HepG2 (cell line): Measurements from ENCODE around the gene PCSK5. TPM values are rescaled to one million over a fixed set of nuclear protein-coding genes. Genes with fewer than 3 reads are reported as not detected.

Experiments
- ATAC-seq: fragments of 200-7000 bp; cut with Tn5 transposase; 3 replicates; pipeline ENCODE4 v1.9.1; 2020; ENCODE audit warnings: mild to moderate bottlenecking, moderate library complexity
- BruUV-seq: library from RNA; stranded (reverse); fragments of 400-500 nt; replicated peaks from 2 replicates; lab custom pipeline; 2021; lab: Mats Ljungman, UMichigan
- CTCF ChIA-PET: fragments of 300-600 bp; formaldehyde crosslinking; extraction: SDS; loops from one replicate; lab custom pipeline; 2021; ENCODE audit warnings: low total read pairs, inconsistent platforms, low intra/inter-chr PET ratio; lab: Yijun Ruan, JAX
- POLR2A ChIA-PET: fragments of 350-600 bp; sonication (Branson Sonifier 250); formaldehyde crosslinking; loops from one replicate; lab custom pipeline; 2020; ENCODE audit warnings: antibody characterized with exemption, inconsistent platforms; lab: Yijun Ruan, JAX
- DNase-seq: peaks from one replicate; pipeline ENCODE4 v3.0.0-alpha.2; 2015; ENCODE audit warnings: low spot score
- FAIRE-seq: peaks from 3 replicates; lab custom pipeline; 2011; peaks lifted over from hg19 to GRCh38; lab: Jason Lieb, UNC
- H2AFZ ChIP-seq: one replicate; pipeline ENCODE4 v1.6.1; 2011; ENCODE audit warnings: low read length, inconsistent platforms
- H3K27ac ChIP-seq: fragments of 300-600 bp; 3 replicates; pipeline ENCODE4 v1.8.0; 2011; ENCODE audit warnings: mixed run types, mild to moderate bottlenecking, mixed read lengths, low read length, inconsistent platforms; ENCODE audit not compliant: insufficient read depth; ENCODE audit errors: extremely low read length
- H3K27me3 ChIP-seq, 2 experiments: fragments of 200-600 bp in 1 of 2; 2 replicates in 1 of 2; 3 replicates in 1 of 2; pipeline versions ENCODE4 v1.6.0 to v1.8.0; 2011; ENCODE audit warnings: low read length in 2 of 2, mild to moderate bottlenecking in 2 of 2, moderate library complexity in 2 of 2, inconsistent platforms in 1 of 2; ENCODE audit not compliant: insufficient read depth in 2 of 2, control insufficient read depth in 1 of 2
- H3K36me3 ChIP-seq, 2 experiments: fragments of 200-600 bp in 1 of 2; replicated peaks in 1 of 2; 2 replicates in 1 of 2; 3 replicates in 1 of 2; pipeline versions ENCODE4 v1.5.1 to v1.8.0; 2011; ENCODE audit warnings: low read length in 2 of 2, inconsistent platforms in 1 of 2; ENCODE audit not compliant: insufficient read depth in 2 of 2, control insufficient read depth in 1 of 2
- H3K4me1 ChIP-seq: 2 replicates; pipeline ENCODE4 v1.5.1; 2012; ENCODE audit warnings: low read length, inconsistent platforms; ENCODE audit not compliant: insufficient read depth
- H3K4me2 ChIP-seq: 2 replicates; pipeline ENCODE4 v1.6.0; 2011; ENCODE audit warnings: low read depth, low read length, inconsistent platforms
- H3K4me3 ChIP-seq, 3 experiments: fragments of 200-600 bp in 1 of 3; sonication (generic), shearing (Covaris generic) in 1 of 3; replicated peaks in 1 of 3; 2 replicates each; pipeline ENCODE4 v1.5.1; 2011 to 2016; ENCODE audit warnings: low read length in 3 of 3, inconsistent platforms in 2 of 3, low read depth in 2 of 3, mild to moderate bottlenecking in 2 of 3, control low read depth in 1 of 3, mixed read lengths in 1 of 3; ENCODE audit not compliant: insufficient read depth in 1 of 3
- H3K79me2 ChIP-seq: one replicate; pipeline ENCODE4 v1.6.1; 2011; ENCODE audit warnings: low read length, inconsistent platforms; ENCODE audit not compliant: insufficient read depth
- H3K9ac ChIP-seq: 2 replicates; pipeline ENCODE4 v1.6.0; 2011; ENCODE audit warnings: mild to moderate bottlenecking, low read depth, low read length, inconsistent platforms; ENCODE audit not compliant: insufficient read depth
- H3K9me3 ChIP-seq: 2 replicates; pipeline ENCODE4 v1.5.1; 2012; ENCODE audit warnings: mild to moderate bottlenecking, low read length
- H4K20me1 ChIP-seq: 2 replicates; pipeline ENCODE4 v1.6.0; 2011; ENCODE audit warnings: inconsistent platforms, mild to moderate bottlenecking, low read length, moderate library complexity; ENCODE audit not compliant: insufficient read depth
- IRF9 ChIP-seq: sonication (generic); formaldehyde crosslinking; IDR thresholded peaks from 2 replicates; pipeline ENCODE4 v1.8.0; 2022; ENCODE audit warnings: missing genetic modification reagents, mild to moderate bottlenecking, borderline replicate concordance
- KAT7 ChIP-seq: IDR thresholded peaks from 2 replicates; pipeline ENCODE4 v1.6.1; 2018; ENCODE audit warnings: borderline replicate concordance, missing compliant biosample characterization
- KDM3A ChIP-seq: IDR thresholded peaks from 2 replicates; pipeline ENCODE4 v1.6.1; 2018; ENCODE audit warnings: low read depth, missing compliant biosample characterization
- MATR3 ChIP-seq: sonication (generic); formaldehyde crosslinking; IDR thresholded peaks from 2 replicates; pipeline ENCODE4 v1.4.0; 2020; ENCODE audit warnings: missing genetic modification reagents
- PLRG1 ChIP-seq: fragments of 450-650 bp; conservative IDR thresholded peaks from 2 replicates; pipeline ENCODE4 v1.6.1; 2016
- RARA ChIP-seq: IDR thresholded peaks from 2 replicates; pipeline ENCODE4 v1.6.1; 2016; ENCODE audit warnings: missing genetic modification reagents, missing compliant biosample characterization
- ZNF121 ChIP-seq: sonication (generic); formaldehyde crosslinking; IDR thresholded peaks from 2 replicates; pipeline ENCODE4 v1.5.0; 2020; ENCODE audit warnings: mild to moderate bottlenecking, missing genetic modification reagents
- ZNF788 ChIP-seq: sonication (generic); formaldehyde crosslinking; IDR thresholded peaks from 2 replicates; pipeline ENCODE4 v1.5.0; 2020; ENCODE audit warnings: mild to moderate bottlenecking, missing genetic modification reagents, borderline replicate concordance
- WGBS: methylation state at CpG from one replicate; pipeline ENCODE4 v1.1.6; 2017; ENCODE audit warnings: low lambda C conversion rate; 5-methylcytosine and 5-hydroxymethylcytosine counted together
- in situ Hi-C: cut with HindIII; loops from 2 replicates; pipeline ENCODE4 v1.10.0; 2017; ENCODE audit warnings: low pct_unique_long_range_greater_than_20kb; ENCODE audit not compliant: extremely low pct_ligation_motif_present
- intact Hi-C: fragments of 100-400 bp; cut with micrococcal nuclease; formaldehyde crosslinking; loops from one replicate; pipeline ENCODE4 v1.10.0; 2022; ENCODE audit not compliant: unreplicated experiment
- polyA plus RNA-seq, 8 experiments: library from polyadenylated mRNA; depleted of rRNA in 3 of 8; stranded (reverse) in 7 of 8; unstranded in 1 of 8; fragments of >200 nt; fragmentation: Illumina TruSeq in 4 of 8; extraction: Trizol in 4 of 8; gene quantifications; 2 replicates each; pipeline versions ENCODE4 v1.2.1 to v1.2.3, GENCODE V29; 2011 to 2016; ENCODE audit warnings: low read depth in 4 of 8, missing spikeins in 1 of 8, mixed read lengths in 1 of 8; ENCODE audit not compliant: insufficient read depth in 1 of 8
- total RNA-seq, 5 experiments: library from RNA; depleted of rRNA; stranded (reverse); fragments of >200 nt; fragmentation: Illumina TruSeq; extraction: Trizol; gene quantifications; 2 replicates each; pipeline ENCODE4 v1.2.3, GENCODE V29; 2016; ENCODE audit warnings: low read depth in 1 of 5
- TF ChIP-seq, protein P1 (sequence below): sonication (generic); formaldehyde crosslinking; IDR thresholded peaks from 2 replicates; pipeline ENCODE4 v1.9.0; 2021; ENCODE audit warnings: missing genetic modification reagents, borderline replicate concordance
- TF ChIP-seq, protein P2 (sequence below): sonication (generic); formaldehyde crosslinking; IDR thresholded peaks from 2 replicates; pipeline ENCODE4 v1.5.0; 2020; ENCODE audit warnings: missing genetic modification reagents

PCSK5 gene
- total and polyA plus RNA-seq, 2 of the 13 experiments (the other 11 are each of a cell fraction or from before 2014, with no cell fraction given), result 0.55 to 0.66 TPM

- ATAC-seq (no peak), DNase-seq (no peak), FAIRE-seq (no peak)
- Histone ChIP-seq H3K36me3 (no peaks in the 10 kb centered on the region), H3K27me3 (no peaks in the 10 kb centered on the region), H2AFZ (no peak overlapping the region), H3K4me2 (no peak overlapping the region), H4K20me1 (no peaks in the 10 kb centered on the region), H3K4me1 (no peaks in the 10 kb centered on the region), H3K9me3 (0 out of 2 replicates have a peak, but pooled peaks cover 4% of the 10 kb centered on the region), H3K4me3 (no peak overlapping the region), H3K9ac (no peak overlapping the region), H3K79me2 (no peaks in the 10 kb centered on the region), H3K27ac (no peak overlapping the region)
- in situ Hi-C loops, result no loop called here
- intact Hi-C loops, result no loop called here
- CTCF ChIA-PET, result no interaction called here
- TF ChIP-seq KDM3A (CRISPR knock-in tag) (no peak), MATR3 (no peak)
- WGBS, result 93% methylated on average over 1 of the region's 1 CpG
- no TSS peak for BruUV-seq
- POLR2A ChIA-PET, result no interaction called here
These were observed 451.1 kb downstream of the PCSK5 start for GRCh38 chr9:76341616-76342015.

DNA sequence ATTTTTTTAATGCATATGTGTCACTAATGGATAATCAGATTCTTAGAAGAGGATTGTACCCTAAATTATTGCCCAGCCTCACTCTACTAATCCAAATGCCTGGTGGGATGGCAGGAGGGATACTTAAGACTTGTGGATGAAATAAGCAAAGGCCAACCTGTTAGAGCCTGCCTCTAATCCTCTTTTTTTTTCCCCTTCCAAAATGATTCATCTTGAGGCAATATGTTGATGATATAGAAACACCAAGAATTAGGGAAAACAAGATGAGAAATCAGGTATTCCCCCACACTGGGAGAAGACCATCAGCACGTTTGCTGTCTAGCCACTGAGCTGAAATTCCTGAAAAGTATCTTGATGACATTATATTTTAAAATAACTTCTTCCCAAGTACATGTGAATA is 451.7 kb downstream of the PCSK5 start:
- no peak overlapping the region for H3K27ac ChIP-seq
- no peaks in the 10 kb centered on the region for H3K27me3 ChIP-seq
- ChIA-PET POLR2A (no interaction called here), CTCF (no interaction called here)
- no peaks in the 10 kb centered on the region for H3K36me3 ChIP-seq
- no peak overlapping the region for H3K9ac ChIP-seq
- intact Hi-C loops, result no loop called here
- H3K9me3 ChIP-seq, result 0 out of 2 replicates have a peak, but pooled peaks cover 4% of the 10 kb centered on the region
- H3K4me2 ChIP-seq, result no peak overlapping the region
- H4K20me1 ChIP-seq, result no peaks in the 10 kb centered on the region
- H3K4me3 ChIP-seq, result no peak overlapping the region
- no peak for DNase-seq
- TF ChIP-seq KAT7 (CRISPR knock-in tag) (no peak), ZNF788 (no peak), PLRG1 (no peak), IRF9 (CRISPR knock-in tag) (no peak), RARA (CRISPR knock-in tag) (no peak), ZNF121 (CRISPR knock-in tag) (no peak)
- TF ChIP-seq, protein P1, sequence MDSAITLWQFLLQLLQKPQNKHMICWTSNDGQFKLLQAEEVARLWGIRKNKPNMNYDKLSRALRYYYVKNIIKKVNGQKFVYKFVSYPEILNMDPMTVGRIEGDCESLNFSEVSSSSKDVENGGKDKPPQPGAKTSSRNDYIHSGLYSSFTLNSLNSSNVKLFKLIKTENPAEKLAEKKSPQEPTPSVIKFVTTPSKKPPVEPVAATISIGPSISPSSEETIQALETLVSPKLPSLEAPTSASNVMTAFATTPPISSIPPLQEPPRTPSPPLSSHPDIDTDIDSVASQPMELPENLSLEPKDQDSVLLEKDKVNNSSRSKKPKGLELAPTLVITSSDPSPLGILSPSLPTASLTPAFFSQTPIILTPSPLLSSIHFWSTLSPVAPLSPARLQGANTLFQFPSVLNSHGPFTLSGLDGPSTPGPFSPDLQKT (CRISPR knock-in tag), result no peak
- TF ChIP-seq, protein P2, sequence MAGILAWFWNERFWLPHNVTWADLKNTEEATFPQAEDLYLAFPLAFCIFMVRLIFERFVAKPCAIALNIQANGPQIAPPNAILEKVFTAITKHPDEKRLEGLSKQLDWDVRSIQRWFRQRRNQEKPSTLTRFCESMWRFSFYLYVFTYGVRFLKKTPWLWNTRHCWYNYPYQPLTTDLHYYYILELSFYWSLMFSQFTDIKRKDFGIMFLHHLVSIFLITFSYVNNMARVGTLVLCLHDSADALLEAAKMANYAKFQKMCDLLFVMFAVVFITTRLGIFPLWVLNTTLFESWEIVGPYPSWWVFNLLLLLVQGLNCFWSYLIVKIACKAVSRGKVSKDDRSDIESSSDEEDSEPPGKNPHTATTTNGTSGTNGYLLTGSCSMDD (CRISPR knock-in tag), result no peak
- ATAC-seq, result no peak
- FAIRE-seq, result no peak
- 0% methylated on average over 1 of the region's 1 CpG for WGBS
- H2AFZ ChIP-seq, result no peak overlapping the region
- in situ Hi-C loops, result no loop called here
- H3K79me2 ChIP-seq, result no peaks in the 10 kb centered on the region
- BruUV-seq, result no TSS peak
- H3K4me1 ChIP-seq, result no peaks in the 10 kb centered on the region
